ENCODE measurements around the gene SPA17.

The SPA17 gene

GRCh38 chr11:124663861-124664260 is 9.8 kb upstream of the SPA17 start:
- DNase-seq: no peak

DNA sequence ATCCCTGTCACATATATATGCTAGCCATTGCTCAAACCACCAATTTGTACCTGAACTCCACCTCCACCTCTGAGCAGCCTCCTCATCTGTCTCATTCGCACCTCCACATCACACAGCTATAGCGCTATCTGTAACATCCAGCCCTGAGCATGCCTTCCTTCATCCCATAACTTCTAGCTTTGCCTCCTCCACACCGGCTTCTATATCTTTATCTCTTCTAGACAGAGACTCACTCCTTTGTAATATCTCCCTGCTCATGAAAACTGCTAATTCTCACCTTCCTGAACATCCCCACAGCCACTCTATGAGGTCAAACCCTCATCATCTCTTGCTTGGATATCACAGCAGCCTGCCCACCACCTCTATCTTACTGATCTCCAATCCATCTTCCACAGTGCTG is 6.1 kb upstream of the SPA17 start:
- no peak for DNase-seq

- peak; percentile 44 for DNase-seq
Observed at GRCh38 chr11:124669193-124669592, 4.5 kb upstream of the SPA17 start.

GRCh38 chr11:124670732-124671131 is 3.0 kb upstream of the SPA17 start:
- DNase-seq: no peak

- DNase-seq: no peak
Observed at GRCh38 chr11:124672536-124673215, 1.0 kb upstream of the SPA17 start.

DNA sequence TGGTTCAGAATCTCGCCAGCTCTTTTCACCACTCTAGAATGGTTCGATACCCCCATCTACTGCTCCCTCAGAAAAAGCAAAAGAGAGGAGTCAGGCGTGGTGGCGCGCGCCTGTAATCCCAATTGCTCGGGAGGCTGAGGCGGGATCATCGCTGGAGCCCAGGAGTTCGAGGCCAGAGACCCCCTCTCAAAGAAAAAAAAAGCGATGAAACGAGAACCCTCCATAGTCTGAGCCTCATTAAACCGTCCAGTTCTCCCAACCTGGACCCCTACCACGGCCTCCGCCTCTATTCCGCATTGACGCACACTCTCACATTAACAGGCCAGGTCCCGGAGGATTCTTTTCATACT is 439 bp downstream of the SPA17 start:
- DNase-seq: no peak

- DNase-seq: no peak
Observed at GRCh38 chr11:124674571-124674970, 867 bp downstream of the SPA17 start.

- no peak for DNase-seq
Observed at GRCh38 chr11:124676386-124676785, 2.7 kb downstream of the SPA17 start.

DNA sequence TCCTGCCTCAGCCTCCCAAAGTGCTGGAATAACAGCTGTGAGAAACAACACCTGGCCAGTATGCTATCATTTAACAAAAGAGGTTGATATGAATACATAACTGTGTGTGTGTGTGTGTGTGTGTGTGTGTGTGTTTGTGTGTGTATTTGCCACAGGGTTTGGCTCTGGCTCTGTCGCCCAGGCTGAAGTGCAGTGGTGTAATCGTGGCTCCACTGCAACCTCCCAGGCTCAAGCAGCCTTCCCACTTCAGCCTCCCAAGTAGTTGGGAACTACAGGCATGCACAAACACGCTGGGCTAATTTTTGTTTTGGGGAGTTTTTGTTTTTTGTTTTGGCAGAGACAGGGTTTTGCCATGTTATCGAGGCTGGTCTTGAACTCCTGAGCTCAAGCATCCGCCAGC is 4.7 kb downstream of the SPA17 start:
- no peak for DNase-seq

DNA sequence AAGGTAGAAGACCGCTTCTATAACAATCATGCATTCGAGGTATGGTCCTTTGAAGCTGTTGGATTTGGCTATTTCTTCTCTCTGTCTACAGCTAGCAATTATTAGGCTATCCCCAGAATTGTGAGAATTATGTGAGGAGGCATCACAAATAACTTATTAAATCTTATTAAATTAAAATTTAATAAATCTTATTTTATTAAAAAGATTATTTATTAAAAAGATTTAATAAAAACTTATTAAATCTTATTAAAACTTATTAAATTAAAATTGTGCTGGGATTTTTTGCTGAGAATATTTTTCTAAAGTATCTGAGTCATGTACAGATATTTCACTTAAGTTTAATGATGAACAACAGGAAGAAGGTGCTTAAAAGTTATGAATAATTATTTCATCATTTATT is 7.7 kb downstream of the SPA17 start:
- DNase-seq: no peak

GRCh38 chr11:124682443-124682842 is 8.7 kb downstream of the SPA17 start:
- no peak for DNase-seq

- no peak for DNase-seq
Observed at GRCh38 chr11:124693142-124693541, 19.4 kb downstream of the SPA17 start.

DNA sequence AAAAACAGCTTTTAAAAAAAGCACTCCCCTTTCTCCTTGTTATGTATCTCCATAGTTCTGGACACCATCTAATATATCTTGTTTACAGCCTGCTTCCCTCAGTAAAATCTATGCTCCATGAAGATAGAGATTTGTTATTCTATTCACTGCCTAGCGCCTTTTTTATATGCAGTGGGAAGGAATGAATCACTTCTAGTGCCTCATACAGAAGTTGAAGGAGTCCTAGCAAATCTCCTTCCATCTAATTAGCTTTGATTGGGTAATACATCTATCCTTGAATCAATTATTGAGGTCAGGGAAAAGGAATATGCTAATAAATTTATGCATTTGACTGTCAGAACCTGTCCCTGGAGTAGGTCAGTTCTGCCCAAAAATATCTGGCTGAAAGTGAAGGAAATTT is 25.8 kb downstream of the SPA17 start:
- DNase-seq: no peak

DNA sequence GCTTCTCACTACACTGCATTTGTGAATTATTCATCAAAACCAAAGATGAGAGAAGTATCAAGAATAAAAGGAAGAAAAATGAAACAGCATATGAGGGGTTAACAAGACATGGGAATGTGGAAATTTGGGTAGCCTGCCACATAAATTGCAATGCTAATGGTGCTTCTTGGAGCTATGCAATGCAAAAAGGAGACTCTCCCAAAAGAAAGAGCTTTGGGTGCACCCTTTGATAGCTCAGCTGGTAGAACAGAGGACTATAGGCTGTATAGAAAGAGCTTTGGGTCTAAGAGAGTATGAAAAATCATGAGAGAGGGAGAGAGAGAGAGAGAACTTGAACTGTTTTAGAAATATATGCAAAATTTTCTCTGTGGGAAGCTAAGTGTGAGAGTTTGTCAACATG is 26.3 kb downstream of the SPA17 start:
- no peak for DNase-seq

GRCh38 chr11:124707829-124708228 is 34.1 kb downstream of the SPA17 start:
- no peak for DNase-seq

DNA sequence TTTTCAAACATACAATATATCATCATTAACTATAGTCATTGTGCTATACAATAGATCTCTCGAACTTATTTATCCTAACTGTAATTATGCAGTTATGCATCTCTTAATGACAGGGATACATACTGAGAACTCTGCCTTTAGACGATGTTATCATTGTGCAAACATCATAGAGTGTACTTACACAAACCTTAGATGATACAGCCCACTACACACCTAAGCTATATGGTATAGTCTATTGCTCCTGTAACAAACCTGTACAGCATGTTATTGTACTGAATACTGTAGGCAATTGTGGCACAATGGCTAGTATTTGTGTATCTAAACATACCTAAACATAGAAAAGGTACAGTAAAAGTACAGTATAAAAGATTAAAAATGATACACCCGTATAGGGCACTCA is 38.7 kb downstream of the SPA17 start:
- no peak for DNase-seq

DNA sequence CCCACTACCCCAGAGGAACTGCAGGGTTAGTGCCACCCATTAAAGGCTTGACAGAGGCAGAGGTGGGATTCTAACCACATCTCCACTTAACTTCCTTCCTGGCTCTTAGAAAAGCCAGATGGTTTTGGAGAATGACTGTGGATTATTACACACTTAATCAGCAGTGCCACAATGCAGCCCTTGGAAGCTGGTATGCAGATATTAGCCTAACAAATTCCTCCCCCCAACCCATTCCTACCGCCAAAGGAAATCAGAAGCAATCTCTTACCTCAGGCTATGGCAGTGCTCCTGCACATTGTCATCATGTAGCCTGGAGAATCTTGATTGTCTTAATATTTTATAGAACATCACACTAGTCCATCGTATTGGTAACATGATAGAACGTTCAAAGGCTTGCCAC is 42.9 kb downstream of the SPA17 start:
- DNase-seq: no peak

GRCh38 chr11:124717421-124717785 is 43.7 kb downstream of the SPA17 start:
- DNase-seq: no peak

- peak; percentile 26 for DNase-seq
Observed at GRCh38 chr11:124717786-124718651, 44.3 kb downstream of the SPA17 start.

- DNase-seq: no peak
Observed at GRCh38 chr11:124718801-124719200, 45.1 kb downstream of the SPA17 start.

GRCh38 chr11:124719534-124719933 is 45.8 kb downstream of the SPA17 start:
- no peak for DNase-seq

DNA sequence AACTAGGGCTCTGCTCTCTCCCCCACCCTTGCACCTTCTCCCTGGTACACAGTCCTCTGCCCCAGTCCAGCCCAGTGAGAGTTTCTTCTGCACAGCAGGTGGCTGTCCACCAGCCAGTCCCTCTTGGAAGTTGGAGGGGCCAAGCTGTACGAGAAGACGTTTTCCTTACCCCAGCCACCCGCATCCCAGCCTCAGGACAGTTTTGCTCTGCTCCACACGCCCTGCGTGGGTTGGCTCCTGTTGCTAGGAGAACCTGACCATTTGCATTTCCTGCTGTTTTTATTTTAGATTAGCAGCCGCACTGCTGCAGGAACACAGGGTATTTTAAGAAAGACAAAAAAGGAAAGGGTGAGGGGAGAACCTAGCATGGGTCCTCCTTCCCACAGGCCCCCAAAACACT is 48.5 kb downstream of the SPA17 start:
- DNase-seq: no peak

- peak; percentile 22 for DNase-seq
Observed at GRCh38 chr11:124724979-124725718, 51.4 kb downstream of the SPA17 start.

DNA sequence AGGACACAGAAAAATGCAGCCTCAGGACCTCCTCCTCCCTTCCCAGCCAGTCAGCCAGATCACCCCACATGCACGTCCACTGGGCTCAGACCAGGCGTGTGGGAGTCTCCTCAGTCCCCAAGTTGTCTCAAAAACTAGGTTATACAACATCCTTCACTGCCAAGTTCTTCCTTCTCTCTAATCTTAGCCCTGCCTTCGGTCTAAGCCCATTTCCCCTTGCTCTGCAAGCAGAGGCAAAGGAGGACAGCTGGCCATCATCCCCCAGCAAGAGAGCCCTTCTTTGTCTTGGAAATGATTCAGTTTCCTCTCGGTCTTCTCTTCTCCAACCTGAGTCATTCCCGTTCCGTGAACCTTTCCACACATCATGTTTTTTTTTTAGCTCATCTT is 52.0 kb downstream of the SPA17 start:
- DNase-seq: no peak
